Natural killer cell treated with Interleukin-12 subunit alpha and Interleukin-12 subunit beta and Interleukin-15 and Interleukin-18, amount 100 ng/mL, for 72 hours (primary cell): ENCODE measurements around the gene HMG20B. TPM values are rescaled to one million over a fixed set of nuclear protein-coding genes. Genes with fewer than 3 reads are reported as not detected.
A peak's percentile ranks its signal among the peaks of the same experiment; 100 is the strongest.

Experiments used
- ATAC-seq, 2 donors: fragments of 150-1000 bp; cut with Tn5 transposase in 1 of 2; sonication (Bioruptor Pico), chemical (Tn5 transposase) in 1 of 2; 2 replicates each; pipeline ENCODE4 v1.10.0; 2021
- DNase-seq: peaks from one replicate; pipeline ENCODE4 v3.0.0; 2022; ENCODE audit warnings: low spot score
- H3K27ac Mint-ChIP-seq, 2 donors: 1 replicate in 1 of 2; 2 replicates in 1 of 2; pipeline ENCODE4 v1.8.0; 2022; ENCODE audit warnings: mixed read lengths in 2 of 2, mild to moderate bottlenecking in 1 of 2, moderate library complexity in 1 of 2
- H3K27me3 Mint-ChIP-seq, 2 donors: 1 replicate in 1 of 2; 2 replicates in 1 of 2; pipeline ENCODE4 v1.8.0; 2022; ENCODE audit warnings: mixed read lengths in 2 of 2
- H3K36me3 Mint-ChIP-seq: one replicate; pipeline ENCODE4 v1.8.0; 2022; ENCODE audit warnings: mixed read lengths
- H3K4me1 Mint-ChIP-seq, 2 donors: 1 replicate in 1 of 2; 2 replicates in 1 of 2; pipeline ENCODE4 v1.8.0; 2022; ENCODE audit warnings: low read depth in 2 of 2, mixed read lengths in 2 of 2, mild to moderate bottlenecking in 1 of 2
- H3K4me3 Mint-ChIP-seq: one replicate; pipeline ENCODE4 v1.8.0; 2022; ENCODE audit warnings: mixed read lengths
- H3K9me3 Mint-ChIP-seq: 2 replicates; pipeline ENCODE4 v1.8.0; 2022; ENCODE audit warnings: mixed read lengths
- total RNA-seq, 2 donors: library from RNA; stranded (reverse); gene quantifications; one replicate each; pipeline ENCODE4 v1.2.3, GENCODE V29; 2022

HMG20B gene
- total RNA-seq, 2 donors from 2014 or later = 38.2 to 48.0 TPM

DNA sequence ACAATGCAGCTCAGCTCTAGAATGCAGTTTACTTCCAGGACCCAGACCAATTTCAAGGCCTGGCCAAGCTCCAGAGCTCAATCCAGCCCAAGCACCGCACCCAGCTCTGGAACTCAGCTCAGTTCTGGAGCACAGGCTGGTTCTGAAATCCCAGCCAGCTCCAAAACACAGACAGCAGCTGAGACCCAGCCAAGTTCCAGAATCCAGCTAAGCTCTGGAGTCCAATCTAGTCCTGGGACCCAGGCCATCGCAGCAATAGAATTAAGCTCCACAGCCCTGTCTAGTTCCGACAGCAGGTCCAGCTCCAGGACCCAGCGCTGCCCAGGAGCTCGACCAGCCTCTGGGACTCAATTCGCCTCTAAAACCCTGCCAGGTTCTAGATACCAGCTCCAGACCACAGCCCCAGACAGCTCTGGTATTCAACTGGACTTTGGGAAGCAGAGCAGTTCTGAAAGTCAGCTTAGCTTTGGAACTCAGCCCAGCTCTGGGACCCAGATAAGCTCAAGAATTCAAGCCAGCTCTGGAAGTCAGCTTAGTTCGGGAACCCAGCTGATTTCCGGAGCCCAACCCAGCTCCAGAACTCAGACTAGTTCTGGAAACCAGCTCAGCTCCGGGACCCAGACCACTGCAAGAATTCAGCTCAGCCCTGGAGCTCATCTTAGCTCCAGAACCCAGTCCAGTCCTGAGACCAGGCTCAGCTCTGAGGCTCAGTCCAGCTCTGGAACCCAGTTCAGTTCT lies 19.3 kb downstream of the HMG20B start:
- Mint-ChIP-seq H3K27ac (no peak overlapping the region), H3K4me3 (no peak overlapping the region), H3K27me3 (no peaks in the 10 kb centered on the region), H3K9me3 (no peaks in the 10 kb centered on the region), H3K36me3 (no peaks in the 10 kb centered on the region), H3K4me1 (no peaks in the 10 kb centered on the region)
- ATAC-seq (no peak), DNase-seq (no peak)

- DNase-seq = no peak
- H3K27ac Mint-ChIP-seq = no peak overlapping the region
- no peak for ATAC-seq
- no peak overlapping the region for H3K4me3 Mint-ChIP-seq
- no peaks in the 10 kb centered on the region for H3K36me3 Mint-ChIP-seq
- no peaks in the 10 kb centered on the region for H3K27me3 Mint-ChIP-seq
- no peaks in the 10 kb centered on the region for H3K4me1 Mint-ChIP-seq
- no peaks in the 10 kb centered on the region for H3K9me3 Mint-ChIP-seq
Measured at GRCh38 chr19:3593156-3593555, 20.4 kb downstream of the HMG20B start.

GRCh38 chr19:3595521-3596061 lies 22.8 kb downstream of the HMG20B start:
- no peaks in the 10 kb centered on the region for H3K36me3 Mint-ChIP-seq
- no peaks in the 10 kb centered on the region for H3K9me3 Mint-ChIP-seq
- no peaks in the 10 kb centered on the region for H3K4me1 Mint-ChIP-seq
- no peak overlapping the region for H3K27ac Mint-ChIP-seq
- DNase-seq (no peak), ATAC-seq (no peak)
- no peaks in the 10 kb centered on the region for H3K27me3 Mint-ChIP-seq
- H3K4me3 Mint-ChIP-seq = no peak overlapping the region

GRCh38 chr19:3599776-3600187 lies 27.0 kb downstream of the HMG20B start:
- no peaks in the 10 kb centered on the region for H3K4me1 Mint-ChIP-seq
- no peaks in the 10 kb centered on the region for H3K9me3 Mint-ChIP-seq
- peak in 1 of 2 donors; percentile 41 for ATAC-seq
- no peak for DNase-seq
- H3K4me3 Mint-ChIP-seq = no peak overlapping the region
- H3K27ac Mint-ChIP-seq = no peak overlapping the region
- H3K36me3 Mint-ChIP-seq = no peaks in the 10 kb centered on the region
- H3K27me3 Mint-ChIP-seq = no peaks in the 10 kb centered on the region

- H3K4me3 Mint-ChIP-seq = no peak overlapping the region
- H3K27ac Mint-ChIP-seq = no peak overlapping the region
- no peaks in the 10 kb centered on the region for H3K9me3 Mint-ChIP-seq
- H3K4me1 Mint-ChIP-seq = no peaks in the 10 kb centered on the region
- no peaks in the 10 kb centered on the region for H3K36me3 Mint-ChIP-seq
- H3K27me3 Mint-ChIP-seq = no peaks in the 10 kb centered on the region
- ATAC-seq (no peak), DNase-seq (no peak)
Measured at GRCh38 chr19:3601021-3601420, 28.3 kb downstream of the HMG20B start.

DNA sequence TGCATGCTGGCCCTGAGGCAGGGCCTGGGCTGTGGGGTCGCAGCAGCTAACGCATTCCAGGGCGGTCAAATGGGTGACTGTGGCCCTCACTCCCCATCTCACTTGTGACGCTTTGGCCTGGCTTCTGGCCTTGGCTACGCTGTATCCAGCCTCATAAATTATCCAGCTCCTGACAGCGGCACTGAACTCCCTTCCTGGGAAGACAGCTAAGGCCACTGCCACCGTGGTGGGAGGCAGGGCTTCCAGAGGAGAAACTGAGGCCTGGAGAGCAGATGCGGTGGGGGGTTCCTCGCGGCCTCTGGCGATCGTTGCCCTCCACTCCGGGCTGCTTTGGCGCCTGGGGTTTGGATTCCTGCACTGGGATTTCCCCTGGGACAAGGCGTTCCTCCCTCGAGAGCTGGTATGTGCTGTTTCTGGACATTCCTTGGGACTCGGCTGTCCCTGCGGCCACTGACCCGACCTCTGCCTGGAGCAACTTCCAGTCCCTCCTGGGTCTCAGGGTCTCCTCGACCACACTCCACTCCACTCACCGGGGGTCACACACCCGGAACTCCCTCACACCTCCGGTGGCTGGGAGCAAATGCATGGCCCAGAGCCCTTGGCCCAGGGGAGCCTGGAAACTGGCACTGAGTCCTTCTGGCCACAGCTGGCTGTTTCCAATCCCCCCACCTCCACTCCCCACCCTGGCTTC lies 30.5 kb downstream of the HMG20B start:
- no peaks in the 10 kb centered on the region for H3K27me3 Mint-ChIP-seq

GRCh38 chr19:3604227-3604986 lies 31.7 kb downstream of the HMG20B start:
- Mint-ChIP-seq H3K27me3 (no peaks in the 10 kb centered on the region), H3K27ac (no peak overlapping the region), H3K4me3 (no peak overlapping the region), H3K9me3 (no peaks in the 10 kb centered on the region), H3K4me1 (peaks cover 7 to 8% of the 10 kb centered on the region in 2 donors), H3K36me3 (no peaks in the 10 kb centered on the region)
- DNase-seq = no peak
- no peak for ATAC-seq

More for the DNA sequence above, 30.5 kb downstream of the HMG20B start:
- no peaks in the 10 kb centered on the region for H3K36me3 Mint-ChIP-seq
- ATAC-seq = no peak
- no peak overlapping the region for H3K27ac Mint-ChIP-seq
- H3K4me1 Mint-ChIP-seq = peaks cover 6% of the 10 kb centered on the region in 2 donors
- H3K9me3 Mint-ChIP-seq = no peaks in the 10 kb centered on the region
- no peak for DNase-seq
- H3K4me3 Mint-ChIP-seq = no peak overlapping the region

- H3K4me1 Mint-ChIP-seq = peaks cover 7 to 8% of the 10 kb centered on the region in 2 donors
- H3K9me3 Mint-ChIP-seq = no peaks in the 10 kb centered on the region
- DNase-seq = no peak
- no peaks in the 10 kb centered on the region for H3K27me3 Mint-ChIP-seq
- no peak overlapping the region for H3K4me3 Mint-ChIP-seq
- peak; percentile 58 to 62 for ATAC-seq
- H3K27ac Mint-ChIP-seq = no peak overlapping the region
- H3K36me3 Mint-ChIP-seq = no peaks in the 10 kb centered on the region
Measured at GRCh38 chr19:3604987-3605343, 32.2 kb downstream of the HMG20B start.

DNA sequence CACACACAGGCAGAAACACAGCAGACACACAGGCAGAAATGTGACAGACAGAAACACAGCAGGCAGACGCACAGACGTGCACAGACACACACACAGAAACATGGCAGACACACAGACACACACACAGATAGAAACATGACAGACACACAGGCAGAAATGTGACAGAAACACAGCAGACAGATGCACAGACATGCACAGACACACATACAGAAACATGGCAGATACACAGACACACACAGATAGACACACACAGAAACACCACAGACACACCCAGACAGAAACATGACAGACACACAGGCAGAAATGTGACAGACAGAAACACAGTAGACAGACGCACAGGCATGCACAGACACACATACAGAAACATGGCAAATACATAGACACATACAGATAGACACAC lies 32.6 kb downstream of the HMG20B start:
- Mint-ChIP-seq H3K27me3 (no peaks in the 10 kb centered on the region), H3K27ac (no peak overlapping the region), H3K36me3 (no peaks in the 10 kb centered on the region), H3K9me3 (no peaks in the 10 kb centered on the region), H3K4me3 (no peak overlapping the region), H3K4me1 (peaks cover 7 to 8% of the 10 kb centered on the region in 2 donors)
- no peak for DNase-seq
- ATAC-seq = no peak

DNA sequence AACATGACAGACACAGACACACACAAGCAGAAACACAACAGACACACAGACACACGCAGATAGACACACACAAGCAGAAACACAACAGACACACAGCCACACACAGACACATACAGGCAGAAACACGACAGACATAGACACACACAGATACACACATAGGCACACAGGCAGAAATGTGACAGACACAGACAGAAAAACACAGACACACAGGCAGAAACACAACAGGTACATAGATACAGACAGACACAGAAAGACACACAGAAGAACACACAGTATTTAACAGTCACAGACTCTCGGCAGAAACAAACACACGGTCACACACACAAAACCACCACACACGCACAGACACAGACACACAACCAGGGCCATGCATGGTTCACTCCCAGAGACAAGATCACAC lies 33.0 kb downstream of the HMG20B start:
- peaks cover 7 to 8% of the 10 kb centered on the region in 2 donors for H3K4me1 Mint-ChIP-seq
- H3K9me3 Mint-ChIP-seq = no peaks in the 10 kb centered on the region
- no peaks in the 10 kb centered on the region for H3K27me3 Mint-ChIP-seq
- DNase-seq (no peak), ATAC-seq (no peak)
- no peak overlapping the region for H3K4me3 Mint-ChIP-seq
- no peaks in the 10 kb centered on the region for H3K36me3 Mint-ChIP-seq
- no peak overlapping the region for H3K27ac Mint-ChIP-seq

DNA sequence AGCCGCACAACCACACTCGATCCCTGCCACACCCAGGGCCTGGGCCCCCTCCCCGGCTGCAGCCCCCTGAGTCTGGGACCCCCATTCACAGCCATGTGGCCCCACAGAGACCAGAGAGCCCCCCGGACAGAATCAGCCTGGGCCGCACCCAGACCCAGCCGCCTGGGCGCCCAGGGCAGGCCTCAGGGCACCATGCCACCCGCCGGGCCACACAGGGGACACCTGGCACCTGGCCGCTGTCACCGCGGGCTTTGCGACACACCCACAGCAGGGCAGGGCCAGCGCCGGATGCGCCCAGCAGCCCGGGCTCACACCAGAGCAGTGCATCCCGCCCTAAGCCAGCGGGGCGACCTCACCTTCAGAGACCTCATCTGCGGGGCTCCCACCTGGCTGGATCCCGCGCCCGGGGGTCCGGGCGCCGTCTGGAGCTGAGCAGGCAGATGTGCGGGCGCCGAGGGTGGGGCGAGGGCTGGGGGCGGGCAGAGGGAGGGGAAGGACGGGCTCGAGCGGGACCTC lies 33.5 kb downstream of the HMG20B start:
- Mint-ChIP-seq H3K36me3 (no peaks in the 10 kb centered on the region), H3K4me1 (peaks cover 7 to 8% of the 10 kb centered on the region in 2 donors), H3K9me3 (no peaks in the 10 kb centered on the region), H3K27me3 (no peaks in the 10 kb centered on the region), H3K4me3 (no peak overlapping the region), H3K27ac (no peak overlapping the region)
- ATAC-seq (peak; percentile 57 to 67), DNase-seq (no peak)

DNA sequence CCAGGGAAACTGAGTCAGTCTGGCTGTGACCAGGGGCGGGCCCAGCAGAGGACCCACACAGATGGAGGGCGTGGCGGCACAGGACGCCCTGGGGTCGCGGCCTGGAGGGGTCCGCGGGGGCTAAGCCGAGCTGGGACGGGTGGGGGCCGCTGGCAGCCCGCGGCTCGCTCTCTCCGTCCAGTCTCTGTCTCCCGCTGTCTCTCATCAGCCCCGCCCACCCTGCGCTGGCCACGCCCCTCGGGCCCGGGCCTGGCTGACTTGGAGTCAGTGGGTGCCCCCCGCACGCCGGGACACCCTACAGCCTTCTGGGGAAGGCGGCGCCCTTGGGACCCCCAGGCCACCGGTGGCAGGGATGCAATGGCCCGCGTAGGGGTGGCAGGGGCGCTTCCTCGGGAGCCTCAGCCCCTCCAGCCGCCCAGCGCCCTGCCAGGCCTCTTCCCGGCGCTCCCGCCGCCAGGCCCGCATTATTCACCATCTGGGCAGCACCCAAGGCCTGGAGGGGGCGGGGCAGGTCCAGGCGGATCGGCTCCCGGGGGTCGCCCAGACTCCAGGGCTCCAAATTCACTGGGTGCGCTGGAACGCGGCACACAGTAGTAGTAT lies 34.0 kb downstream of the HMG20B start, which contains the start of gene TBXA2R:
Gene TBXA2R, minus strand, starts transcription at position 186 of the 600 bp plus-strand sequence. CDS start 6,241 bp downstream, outside the sequence.
- no peak within 1 kb of the TSS for H3K27ac Mint-ChIP-seq
- ATAC-seq (peak; percentile 64 to 78), DNase-seq (no peak)
- no peaks in the 10 kb centered on the region for H3K36me3 Mint-ChIP-seq
- no peaks in the 10 kb centered on the region for H3K9me3 Mint-ChIP-seq
- peak within 1 kb of the TSS; percentile 63 for H3K4me3 Mint-ChIP-seq
- no peaks in the 10 kb centered on the region for H3K27me3 Mint-ChIP-seq
- peaks cover 7 to 8% of the 10 kb centered on the region in 2 donors for H3K4me1 Mint-ChIP-seq

DNA sequence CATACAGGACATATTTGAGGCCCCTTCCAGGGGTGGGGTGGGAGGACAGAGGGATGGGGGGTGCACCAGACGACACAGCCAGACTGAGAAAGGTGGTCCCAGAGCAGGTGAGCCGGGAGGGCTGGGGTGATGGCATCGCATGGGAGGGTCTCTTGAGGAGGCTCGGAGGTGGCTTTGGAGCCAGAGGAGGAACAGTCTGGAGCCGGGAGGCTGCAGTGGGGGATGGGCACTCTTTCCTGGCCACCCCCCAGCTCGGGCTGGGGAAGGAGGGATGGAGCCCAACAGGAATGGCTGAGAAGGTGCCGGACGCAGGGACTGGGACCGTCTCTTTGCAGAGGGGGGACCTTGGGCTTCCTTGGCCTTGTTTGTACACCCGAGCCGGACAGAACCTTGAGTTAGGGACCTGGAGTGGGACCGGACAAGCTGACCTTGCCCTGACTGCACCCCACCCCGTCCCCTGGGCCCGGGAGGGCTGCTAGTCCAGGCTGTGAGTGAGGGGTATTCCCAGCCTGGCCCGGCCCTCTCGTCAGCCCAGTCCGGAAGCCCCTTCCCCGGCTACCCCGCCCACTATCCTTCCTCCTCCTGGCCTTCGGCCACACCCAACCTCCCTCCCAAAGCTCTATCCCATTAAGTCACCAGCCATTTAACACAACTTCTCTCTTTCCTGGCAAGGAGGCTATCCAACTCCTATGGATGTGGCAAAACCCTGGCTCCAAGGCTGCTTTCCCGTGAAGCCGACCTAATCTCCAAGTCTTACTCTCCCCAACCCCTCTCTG lies 34.7 kb downstream of the HMG20B start:
- Mint-ChIP-seq H3K4me3 (peak overlapping the region; percentile 63), H3K9me3 (no peaks in the 10 kb centered on the region), H3K36me3 (no peaks in the 10 kb centered on the region), H3K27ac (no peak overlapping the region), H3K4me1 (peaks cover 7 to 8% of the 10 kb centered on the region in 2 donors), H3K27me3 (no peaks in the 10 kb centered on the region)
- DNase-seq (no peak), ATAC-seq (no peak)
